K562 (cell line): Measurements from ENCODE around the gene RAB17. TPM values are rescaled to one million over a fixed set of nuclear protein-coding genes. Genes with fewer than 3 reads are reported as not detected.

Experiments
- ATAC-seq: fragments of 200-7000 bp; cut with Tn5 transposase; 3 replicates; pipeline ENCODE4 v1.9.1; 2020; ENCODE audit warnings: moderate library complexity
- BruUV-seq: library from RNA; stranded (reverse); fragments of 400-500 nt; replicated peaks from 2 replicates; lab custom pipeline; 2021; lab: Mats Ljungman, UMichigan
- CTCF ChIA-PET: fragments of 300-600 bp; formaldehyde crosslinking; extraction: SDS; loops from one replicate; lab custom pipeline; 2021; ENCODE audit warnings: low intra/inter-chr PET ratio; lab: Yijun Ruan, JAX
- POLR2A ChIA-PET: fragments of 300-600, 350-650 bp; sonication (Branson Sonifier 250); formaldehyde crosslinking; extraction: SDS; loops from one replicate; lab custom pipeline; 2021; ENCODE audit warnings: antibody characterized with exemption, inconsistent platforms; lab: Yijun Ruan, JAX
- DNase-seq, 4 experiments: peaks; one replicate each; pipeline versions ENCODE4 v3.0.0 to v3.0.0-alpha.2; 2011 to 2018; ENCODE audit warnings: low spot score in 3 of 4, mixed read lengths in 3 of 4; ENCODE audit errors: extremely low read depth in 1 of 4
- FAIRE-seq: peaks from 2 replicates; lab custom pipeline; 2011; peaks lifted over from hg19 to GRCh38; lab: Jason Lieb, UNC
- H2AFZ ChIP-seq: 2 replicates; pipeline ENCODE4 v1.6.0; 2011; ENCODE audit warnings: low read depth, low read length, control low read depth, inconsistent platforms
- H3K27ac ChIP-seq: fragments of 200-600 bp; 3 replicates; pipeline ENCODE4 v1.8.0; 2011; ENCODE audit warnings: low read depth, mild to moderate bottlenecking, control low read depth, inconsistent platforms, low read length, moderate library complexity, mixed read lengths; ENCODE audit errors: extremely low read depth
- H3K27me3 ChIP-seq, 2 experiments: fragments of 300-600 bp in 1 of 2; 2 replicates in 1 of 2; 3 replicates in 1 of 2; pipeline versions ENCODE4 v1.6.0 to v1.8.0; 2011; ENCODE audit warnings: inconsistent platforms in 2 of 2, low read length in 2 of 2, mild to moderate bottlenecking in 1 of 2, mixed read lengths in 1 of 2, moderate library complexity in 1 of 2; ENCODE audit not compliant: control insufficient read depth in 2 of 2, insufficient read depth in 2 of 2
- H3K36me3 ChIP-seq: fragments of 300-600 bp; 3 replicates; pipeline ENCODE4 v1.8.0; 2011; ENCODE audit warnings: mild to moderate bottlenecking, low read length, inconsistent platforms; ENCODE audit not compliant: control insufficient read depth, insufficient read depth
- H3K4me1 ChIP-seq, 2 experiments: fragments of 200-600 bp in 1 of 2; replicated peaks in 1 of 2; 2 replicates in 1 of 2; 3 replicates in 1 of 2; pipeline versions ENCODE4 v1.5.1 to v1.8.0; 2011; ENCODE audit warnings: inconsistent platforms in 2 of 2, low read length in 2 of 2, mild to moderate bottlenecking in 1 of 2, mixed read lengths in 1 of 2, moderate library complexity in 1 of 2; ENCODE audit not compliant: control insufficient read depth in 2 of 2, insufficient read depth in 2 of 2
- H3K4me2 ChIP-seq: 2 replicates; pipeline ENCODE4 v1.6.1; 2011; ENCODE audit warnings: low read length, control low read depth, inconsistent platforms, mixed read lengths; ENCODE audit not compliant: insufficient read depth
- H3K4me3 ChIP-seq: fragments of 200-600 bp; sonication (generic), shearing (Covaris generic); 2 replicates; pipeline ENCODE4 v1.5.1; 2016; ENCODE audit warnings: control low read depth, inconsistent platforms
- H3K79me2 ChIP-seq: fragments of 200-600 bp; 3 replicates; pipeline ENCODE4 v1.8.0; 2011; ENCODE audit warnings: low read length, inconsistent platforms; ENCODE audit not compliant: control insufficient read depth, insufficient read depth
- H3K9ac ChIP-seq, 2 experiments: 2 replicates each; pipeline versions ENCODE4 v1.6.0 to v1.6.1; 2011; ENCODE audit warnings: low read depth in 2 of 2, low read length in 2 of 2, control low read depth in 1 of 2, inconsistent platforms in 1 of 2, mild to moderate bottlenecking in 1 of 2, mixed read lengths in 1 of 2; ENCODE audit not compliant: insufficient read depth in 1 of 2
- H3K9me1 ChIP-seq: one replicate; pipeline ENCODE4 v1.6.0; 2011; ENCODE audit warnings: inconsistent platforms, mild to moderate bottlenecking, low read length, moderate library complexity; ENCODE audit not compliant: control insufficient read depth, insufficient read depth
- H3K9me3 ChIP-seq: replicated peaks from 2 replicates; pipeline ENCODE4 v1.5.1; 2011; ENCODE audit warnings: low read depth, low read length, inconsistent platforms; ENCODE audit not compliant: control insufficient read depth, insufficient read depth
- H4K20me1 ChIP-seq: replicated peaks from 2 replicates; pipeline ENCODE4 v1.6.1; 2011; ENCODE audit warnings: low read length, inconsistent platforms, mixed read lengths; ENCODE audit not compliant: control insufficient read depth, insufficient read depth
- CBX8 ChIP-seq: fragments of 200-600 bp; sonication (generic); IDR thresholded peaks from 2 replicates; pipeline ENCODE4 v1.6.1; 2012; ENCODE audit warnings: borderline replicate concordance, mixed run types, low read depth, mild to moderate bottlenecking, moderate library complexity, mixed read lengths, low read length, control low read depth, inconsistent platforms; ENCODE audit not compliant: poor library complexity, severe bottlenecking; ENCODE audit errors: extremely low read depth
- CREB1 ChIP-seq, 2 experiments: sonication (generic) in 1 of 2; formaldehyde crosslinking in 1 of 2; IDR thresholded peaks; 2 replicates each; pipeline versions ENCODE4 v1.6.1 to v1.8.0; 2012 to 2022; ENCODE audit warnings: inconsistent platforms in 1 of 2, mild to moderate bottlenecking in 1 of 2, missing genetic modification reagents in 1 of 2, moderate library complexity in 1 of 2
- CTCF ChIP-seq, 3 experiments: IDR thresholded peaks in 2 of 3; conservative IDR thresholded peaks in 1 of 3; 2 replicates each; pipeline ENCODE4 v1.5.1; 2011 to 2012; ENCODE audit warnings: low read length in 3 of 3, mild to moderate bottlenecking in 3 of 3, control low read depth in 2 of 3, improper control_type of control experiment in 1 of 3, inconsistent platforms in 1 of 3, low read depth in 1 of 3, mixed read lengths in 1 of 3, moderate library complexity in 1 of 3; ENCODE audit not compliant: insufficient read depth in 2 of 3
- DDX20 ChIP-seq: fragments of 450-650 bp; IDR thresholded peaks from 2 replicates; pipeline ENCODE4 v1.6.1; 2016; ENCODE audit warnings: missing genetic modification characterization, low read depth, mild to moderate bottlenecking, missing compliant biosample characterization, moderate library complexity
- DEAF1 ChIP-seq: fragments of 450-650 bp; formaldehyde crosslinking; IDR thresholded peaks from 2 replicates; pipeline ENCODE4 v1.4.0; 2020; ENCODE audit warnings: mild to moderate bottlenecking, moderate library complexity
- ESRRA ChIP-seq: fragments of 450-650 bp; IDR thresholded peaks from 2 replicates; pipeline ENCODE4 v1.6.1; 2014; ENCODE audit warnings: low read depth, mild to moderate bottlenecking, moderate library complexity, borderline replicate concordance
- ILK ChIP-seq: fragments of 450-650 bp; IDR thresholded peaks from 2 replicates; pipeline ENCODE4 v1.6.1; 2016; ENCODE audit warnings: missing genetic modification characterization, low read depth, mild to moderate bottlenecking, missing compliant biosample characterization, moderate library complexity, borderline replicate concordance
- KAT2B ChIP-seq: IDR thresholded peaks from one replicate; pipeline ENCODE4 v1.6.1; 2012; ENCODE audit warnings: low read depth, mild to moderate bottlenecking, control low read depth, inconsistent platforms, low read length, moderate library complexity
- NR0B1 ChIP-seq: fragments of 450-650 bp; IDR thresholded peaks from one replicate; pipeline ENCODE4 v1.6.1; 2018; ENCODE audit warnings: mild to moderate bottlenecking, moderate library complexity; ENCODE audit not compliant: partially characterized antibody
- RNF2 ChIP-seq: sonication (generic); IDR thresholded peaks from 2 replicates; pipeline ENCODE4 v1.6.1; 2016
- SMAD3 ChIP-seq: fragments of 450-650 bp; formaldehyde crosslinking; conservative IDR thresholded peaks from 2 replicates; pipeline ENCODE4 v1.4.0; 2020; ENCODE audit warnings: mild to moderate bottlenecking
- TBL1XR1 ChIP-seq, 2 experiments: IDR thresholded peaks; 2 replicates each; pipeline ENCODE4 v1.6.1; 2012; ENCODE audit warnings: improper control_type of control experiment in 2 of 2, low read length in 2 of 2, mild to moderate bottlenecking in 1 of 2
- ZNF175 ChIP-seq: fragments of 200-800 bp; sonication (Bioruptor generic); IDR thresholded peaks from 2 replicates; pipeline ENCODE4 v1.6.1; 2016; ENCODE audit warnings: low read depth, mild to moderate bottlenecking, missing genetic modification characterization, missing compliant biosample characterization
- ZNF57 ChIP-seq: fragments of 450-650 bp; formaldehyde crosslinking; IDR thresholded peaks from 2 replicates; pipeline ENCODE4 v1.4.0; 2020; ENCODE audit warnings: mild to moderate bottlenecking, moderate library complexity
- ZNF644 ChIP-seq: fragments of 200-800 bp; sonication (Bioruptor generic); IDR thresholded peaks from 2 replicates; pipeline ENCODE4 v1.6.1; 2016; ENCODE audit warnings: low read depth, missing genetic modification characterization, missing compliant biosample characterization
- ZNF778 ChIP-seq: fragments of 450-650 bp; formaldehyde crosslinking; IDR thresholded peaks from 2 replicates; pipeline ENCODE4 v1.4.0; 2020; ENCODE audit warnings: mild to moderate bottlenecking, moderate library complexity
- WGBS: fragments of 100-300 bp; shearing (Covaris generic); methylation state at CpG from one replicate; pipeline ENCODE4 v1.1.6; 2016; ENCODE audit warnings: low coverage, mixed read lengths; ENCODE audit not compliant: insufficient coverage; ENCODE audit errors: missing lambda C conversion rate; 5-methylcytosine and 5-hydroxymethylcytosine counted together
- in situ Hi-C: fragments of 300-500 bp; cut with MboI; formaldehyde crosslinking; loops from 4 replicates; pipeline ENCODE4 v1.15.0; 2018; ENCODE audit warnings: inconsistent platforms, mixed read lengths
- intact Hi-C: fragments of 100-400 bp; cut with micrococcal nuclease; formaldehyde crosslinking; loops from 2 replicates; pipeline ENCODE4 v1.14.2; 2022
- polyA plus RNA-seq, 8 experiments: library from polyadenylated mRNA; depleted of rRNA in 4 of 8; stranded (reverse) in 5 of 8; unstranded in 3 of 8; fragments of >200 nt; fragmentation: Nextera tagmentation in 2 of 8; fragmentation: Illumina TruSeq in 1 of 8; extraction: Ambion mirVana in 2 of 8; extraction: Trizol in 1 of 8; gene quantifications; 2 replicates each; pipeline versions ENCODE4 v1.2.1 to v1.2.3, GENCODE V29; 2011 to 2014; ENCODE audit warnings: inconsistent platforms in 1 of 8, missing spikeins in 1 of 8
- total RNA-seq, 7 experiments: library from RNA; depleted of rRNA in 6 of 7; stranded (reverse); fragments of >200 nt in 6 of 7; fragmentation: Illumina TruSeq in 2 of 7; extraction: Trizol in 2 of 7; gene quantifications; 2 replicates each; pipeline versions ENCODE4 v1.2.1 to v1.2.3, GENCODE V29; 2011 to 2021; ENCODE audit warnings: low replicate concordance in 1 of 7

The RAB17 gene
- total and polyA plus RNA-seq, 9 of the 15 experiments (the other 6 are each of a cell fraction or from before 2014, with no cell fraction given): 0.13 TPM; not detected in 8

- no peak for FAIRE-seq
- no peak overlapping the region for H3K4me2 ChIP-seq
- TF ChIP-seq ILK (tag) (no peak), CBX8 (no peak), NR0B1 (no peak), DEAF1 (no peak), ESRRA (no peak), ZNF175 (CRISPR knock-in tag) (no peak), SMAD3 (CRISPR knock-in tag) (no peak), DDX20 (tag) (no peak), KAT2B (no peak), ZNF778 (CRISPR knock-in tag) (no peak), TBL1XR1 (IDR thresholded peaks at IDR 0.05; ENCODE audit: low read length in 2 of 2) (no peak), RNF2 (no peak), ZNF57 (CRISPR knock-in tag) (no peak), ZNF644 (tag) (no peak), CREB1 (IDR thresholded peaks at IDR 0.05) (no peak), CREB1 (CRISPR knock-in tag; IDR thresholded peaks at IDR 0.05) (no peak), CTCF (IDR thresholded peaks at IDR 0.05 in 2 of 3, conservative IDR thresholded peaks at IDR 0.05 in 1 of 3; ENCODE audit: insufficient read depth in 2 of 3, low read depth in 1 of 3, low read length in 3 of 3) (no peak)
Measured at GRCh38 chr2:237556773-237557632, 33.5 kb downstream of the RAB17 start.

More at GRCh38 chr2:237556773-237557632, 33.5 kb downstream of the RAB17 start:
- Histone ChIP-seq H3K27me3 (peaks cover 0 to 14% of the 10 kb centered on the region in 2 experiments; a peak in 1 of 5 replicates), H3K9ac (no peak overlapping the region), H3K79me2 (no peaks in the 10 kb centered on the region), H3K27ac (no peak overlapping the region), H3K4me3 (no peak overlapping the region), H3K9me3 (no peaks in the 10 kb centered on the region), H3K4me1 (no peaks in the 10 kb centered on the region; a peak in 1 of 5 replicates), H2AFZ (no peak overlapping the region), H3K9me1 (no peaks in the 10 kb centered on the region), H3K36me3 (no peaks in the 10 kb centered on the region), H4K20me1 (no peaks in the 10 kb centered on the region)
- ChIA-PET POLR2A (no interaction called here), CTCF (no interaction called here)
- WGBS: 0% methylated on average over 8 of the region's 11 CpGs
- no peak for ATAC-seq
- DNase-seq: no peak
- intact Hi-C loops (no loop called here), in situ Hi-C loops (no loop called here)
- no TSS peak for BruUV-seq
